Measurements from ENCODE around the gene BRD1. TPM values are rescaled to one million over a fixed set of nuclear protein-coding genes. Genes with fewer than 3 reads are reported as not detected.

Gene BRD1
- total and polyA plus RNA-seq, 7 donors: 12.6 to 52.6 (median 31.1) TPM

DNA sequence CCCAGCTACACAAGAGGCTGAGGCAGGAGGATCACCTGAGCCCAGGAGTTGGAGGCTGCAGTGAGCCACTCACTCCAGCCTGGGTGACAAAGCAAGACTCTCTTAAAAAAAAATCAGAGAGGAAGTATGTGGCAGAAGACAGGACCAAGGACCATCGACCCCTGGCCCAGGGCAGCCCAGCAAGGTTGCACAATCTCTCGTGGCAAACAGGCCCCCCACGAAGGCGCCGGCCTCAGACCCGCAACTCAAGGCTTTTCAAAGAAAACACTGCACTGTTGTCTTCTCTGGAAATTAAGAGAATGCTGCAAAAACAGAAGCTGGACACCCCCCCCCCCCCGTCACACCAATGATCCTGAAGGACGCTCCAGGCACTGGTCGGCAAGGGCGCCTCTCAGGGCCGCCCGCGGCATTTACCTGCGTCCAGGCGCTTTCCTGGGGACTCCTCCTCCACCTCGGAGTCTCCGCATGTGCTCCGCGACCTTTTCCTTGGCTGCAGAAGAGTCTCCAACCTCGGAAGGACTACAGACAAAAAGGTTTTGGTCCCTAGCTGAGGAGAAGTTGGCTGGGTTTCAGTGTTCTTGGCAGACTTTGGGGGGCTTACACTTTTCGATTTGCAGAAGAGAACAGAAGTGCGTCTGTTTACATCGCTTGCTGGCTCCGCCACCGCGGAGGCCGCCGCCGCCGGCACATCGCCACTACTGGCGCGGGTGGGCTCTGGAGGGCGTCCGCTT, 40.5 kb downstream of the BRD1 start:
- WGBS, 2 donors: 94 to 95% methylated on average over 35 of the region's 35 CpGs
- Histone ChIP-seq H3K9me3 (no peaks in the 10 kb centered on the region), H3K4me3 (no peak overlapping the region), H3K27me3 (no peaks in the 10 kb centered on the region), H3K36me3 (peaks cover 7 to 58% (median 35%) of the 10 kb centered on the region in 4 donors), H3K27ac (no peak overlapping the region), H3K4me1 (peaks cover 0 to 71% (median 67%) of the 10 kb centered on the region in 4 donors)
- TF ChIP-seq EP300 (IDR thresholded peaks at IDR 0.05) (no peak), POLR2AphosphoS5 (IDR thresholded peaks at IDR 0.05) (no peak), POLR2A (IDR thresholded peaks at IDR 0.05) (no peak)
- TF ChIP-seq, protein P1, sequence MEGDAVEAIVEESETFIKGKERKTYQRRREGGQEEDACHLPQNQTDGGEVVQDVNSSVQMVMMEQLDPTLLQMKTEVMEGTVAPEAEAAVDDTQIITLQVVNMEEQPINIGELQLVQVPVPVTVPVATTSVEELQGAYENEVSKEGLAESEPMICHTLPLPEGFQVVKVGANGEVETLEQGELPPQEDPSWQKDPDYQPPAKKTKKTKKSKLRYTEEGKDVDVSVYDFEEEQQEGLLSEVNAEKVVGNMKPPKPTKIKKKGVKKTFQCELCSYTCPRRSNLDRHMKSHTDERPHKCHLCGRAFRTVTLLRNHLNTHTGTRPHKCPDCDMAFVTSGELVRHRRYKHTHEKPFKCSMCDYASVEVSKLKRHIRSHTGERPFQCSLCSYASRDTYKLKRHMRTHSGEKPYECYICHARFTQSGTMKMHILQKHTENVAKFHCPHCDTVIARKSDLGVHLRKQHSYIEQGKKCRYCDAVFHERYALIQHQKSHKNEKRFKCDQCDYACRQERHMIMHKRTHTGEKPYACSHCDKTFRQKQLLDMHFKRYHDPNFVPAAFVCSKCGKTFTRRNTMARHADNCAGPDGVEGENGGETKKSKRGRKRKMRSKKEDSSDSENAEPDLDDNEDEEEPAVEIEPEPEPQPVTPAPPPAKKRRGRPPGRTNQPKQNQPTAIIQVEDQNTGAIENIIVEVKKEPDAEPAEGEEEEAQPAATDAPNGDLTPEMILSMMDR (IDR thresholded peaks at IDR 0.05): no peak
- no peak for DNase-seq
- intact Hi-C loops (cut with DNase I): loop anchor here (10.0 kb wide), 1 partner anchor 418 kb away; the partner anchor contains the start of gene SELENOO

DNA sequence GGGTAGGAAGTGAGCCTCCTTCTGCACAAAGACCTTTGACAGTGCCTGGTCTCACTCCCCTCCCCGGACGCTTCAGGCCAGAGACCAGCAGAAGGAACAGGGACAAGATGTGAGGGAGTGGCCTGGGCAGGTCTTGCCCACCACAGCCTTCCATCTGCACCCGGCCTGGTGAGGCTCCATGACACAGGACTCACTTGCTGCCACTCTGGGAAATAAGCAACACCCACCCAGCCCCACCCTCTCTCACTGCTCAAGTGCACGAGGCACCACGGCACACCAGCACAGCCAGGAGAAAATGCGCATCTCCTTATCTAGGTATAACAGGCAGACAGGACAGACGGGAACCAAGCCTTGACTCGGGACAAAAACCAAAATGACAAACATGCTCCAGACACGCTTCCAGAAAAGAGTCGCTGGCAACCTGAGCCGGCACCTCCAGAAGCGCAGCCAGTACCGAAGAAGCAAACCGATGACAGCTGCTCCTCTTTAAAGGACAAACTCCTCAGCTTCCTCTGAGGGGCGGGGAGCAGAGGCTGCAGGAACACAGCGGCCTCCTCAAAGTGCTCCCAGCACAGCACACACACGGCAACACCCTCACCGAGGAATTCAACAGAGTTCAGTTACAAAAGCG, 41.7 kb downstream of the BRD1 start:
- no peaks in the 10 kb centered on the region for H3K9me3 ChIP-seq
- no peaks in the 10 kb centered on the region for H3K27me3 ChIP-seq
- H3K4me3 ChIP-seq: no peak overlapping the region
- TF ChIP-seq POLR2AphosphoS5 (IDR thresholded peaks at IDR 0.05) (no peak), POLR2A (IDR thresholded peaks at IDR 0.05) (no peak), EP300 (IDR thresholded peaks at IDR 0.05) (no peak)
- TF ChIP-seq, protein P1 (IDR thresholded peaks at IDR 0.05): no peak
- peak overlapping the region in 1 of 4 donors; percentile 0 for H3K27ac ChIP-seq
- peaks cover 0 to 67% (median 65%) of the 10 kb centered on the region in 4 donors for H3K4me1 ChIP-seq
- intact Hi-C loops (cut with DNase I): loop anchor here (10.0 kb wide), 1 partner anchor 419 kb away; the partner anchor contains the start of gene SELENOO
- peaks cover 7 to 62% (median 34%) of the 10 kb centered on the region in 4 donors for H3K36me3 ChIP-seq
- no peak for DNase-seq
- WGBS, 2 donors: 82 to 84% methylated on average over 19 of the region's 19 CpGs

DNA sequence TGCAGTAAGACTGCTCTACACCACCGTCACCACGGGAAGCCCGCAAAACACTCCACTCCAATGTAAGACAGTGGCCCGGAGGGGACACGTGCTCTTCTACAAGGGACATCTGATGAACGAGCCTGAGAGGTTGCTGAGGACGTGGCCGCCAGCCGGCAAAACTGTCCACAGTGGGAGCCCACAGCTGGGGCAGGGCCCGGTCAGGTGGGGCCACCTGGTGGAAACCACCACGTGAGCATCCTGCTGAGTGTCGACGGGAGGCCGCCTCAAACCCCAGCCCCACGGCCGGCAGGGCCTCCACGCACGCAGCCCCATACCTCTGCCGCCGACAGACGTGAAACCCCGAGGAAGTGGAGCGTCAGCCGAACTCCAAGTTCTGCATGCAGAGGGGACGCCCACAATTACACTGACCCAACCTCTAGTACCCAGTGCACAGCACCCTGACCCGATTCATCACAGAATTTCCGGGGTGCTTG, 42.6 kb downstream of the BRD1 start:
- intact Hi-C loops (cut with DNase I): loop anchor here (10.0 kb wide), 1 partner anchor 420 kb away; the partner anchor contains the start of gene SELENOO
- no peak for TF ChIP-seq POLR2A (IDR thresholded peaks at IDR 0.05)
- no peak for TF ChIP-seq POLR2AphosphoS5 (IDR thresholded peaks at IDR 0.05)
- TF ChIP-seq EP300 (IDR thresholded peaks at IDR 0.05): no peak
- TF ChIP-seq, protein P1 (IDR thresholded peaks at IDR 0.05): no peak
- peaks cover 7 to 62% (median 34%) of the 10 kb centered on the region in 4 donors for H3K36me3 ChIP-seq
- H3K27me3 ChIP-seq: no peaks in the 10 kb centered on the region
- no peak overlapping the region for H3K27ac ChIP-seq
- H3K4me1 ChIP-seq: peaks cover 0 to 67% (median 65%) of the 10 kb centered on the region in 4 donors
- H3K4me3 ChIP-seq: no peak overlapping the region
- no peak for DNase-seq
- 91 to 92% methylated on average over 27 of the region's 27 CpGs for WGBS, 2 donors
- no peaks in the 10 kb centered on the region for H3K9me3 ChIP-seq

DNA sequence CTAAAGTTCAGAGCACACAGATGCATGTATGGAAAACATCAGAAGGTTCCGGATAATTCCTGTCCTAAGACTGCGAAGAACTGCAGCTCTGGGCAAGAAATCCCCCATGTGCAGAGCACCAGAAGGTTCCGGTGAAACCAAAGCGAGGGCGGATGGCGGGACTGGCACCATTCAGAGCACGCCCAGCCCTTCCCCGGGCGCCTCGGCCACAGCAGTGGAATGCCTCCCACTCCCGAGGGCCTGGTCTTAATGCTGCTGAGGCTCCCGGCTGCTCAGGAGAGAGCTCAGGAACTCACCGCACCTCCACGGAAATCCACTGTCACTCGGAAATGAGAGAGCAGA, 43.1 kb downstream of the BRD1 start:
- 93 to 95% methylated on average over 15 of the region's 15 CpGs for WGBS, 2 donors
- TF ChIP-seq POLR2A (IDR thresholded peaks at IDR 0.05) (no peak), POLR2AphosphoS5 (IDR thresholded peaks at IDR 0.05) (no peak), EP300 (IDR thresholded peaks at IDR 0.05) (no peak)
- TF ChIP-seq, protein P1 (IDR thresholded peaks at IDR 0.05): no peak
- Histone ChIP-seq H3K9me3 (no peaks in the 10 kb centered on the region), H3K27ac (no peak overlapping the region), H3K4me3 (no peak overlapping the region), H3K36me3 (peaks cover 7 to 62% (median 34%) of the 10 kb centered on the region in 4 donors), H3K4me1 (peaks cover 0 to 67% (median 64%) of the 10 kb centered on the region in 4 donors), H3K27me3 (no peaks in the 10 kb centered on the region)
- no peak for DNase-seq
- intact Hi-C loops (cut with DNase I): loop anchor here (10.0 kb wide), 1 partner anchor 420 kb away; the partner anchor contains the start of gene SELENOO

All from sigmoid colon (tissue), 7 donors.